SK-N-SH treated with all-trans-retinoic acid at 6 μM for 48 hours (cell line): ENCODE data around the gene PDILT.

ENCODE experiments used
- BACH2 ChIP-seq: fragments of 250-450 bp; sonication (Bioruptor Pico); IDR thresholded peaks from 2 replicates; pipeline ENCODE4 v1.9.0; 2021; ENCODE audit warnings: mild to moderate bottlenecking, borderline replicate concordance
- GLIS3 ChIP-seq: fragments of 250-450 bp; sonication (Bioruptor Pico); IDR thresholded peaks from 2 replicates; pipeline ENCODE4 v1.5.0; 2020; ENCODE audit warnings: mild to moderate bottlenecking, moderate library complexity
- ISL1 ChIP-seq: fragments of 250-450 bp; sonication (Bioruptor Pico); IDR thresholded peaks from 2 replicates; pipeline ENCODE4 v2.1.2; 2022; ENCODE audit warnings: mild to moderate bottlenecking, moderate library complexity
- OSR1 ChIP-seq: fragments of 250-450 bp; sonication (Bioruptor Pico); IDR thresholded peaks from 2 replicates; pipeline ENCODE4 v1.8.0; 2022; ENCODE audit warnings: moderate library complexity, mild to moderate bottlenecking, inconsistent platforms
- SNAI2 ChIP-seq: fragments of 250-450 bp; sonication (Bioruptor Pico); IDR thresholded peaks from 2 replicates; pipeline ENCODE4 v1.5.0; 2020; ENCODE audit warnings: mild to moderate bottlenecking, moderate library complexity
- TOX ChIP-seq: fragments of 250-450 bp; sonication (Bioruptor Pico); IDR thresholded peaks from 2 replicates; pipeline ENCODE4 v1.8.0; 2021; ENCODE audit warnings: mild to moderate bottlenecking, moderate library complexity, borderline replicate concordance
- ZC3H10 ChIP-seq: fragments of 250-450 bp; sonication (Bioruptor Pico); IDR thresholded peaks from 2 replicates; pipeline ENCODE4 v1.5.1; 2021; ENCODE audit warnings: mild to moderate bottlenecking, moderate library complexity
- ZFP3 ChIP-seq: fragments of 250-450 bp; sonication (Bioruptor Pico); IDR thresholded peaks from 2 replicates; pipeline ENCODE4 v1.5.0; 2020; ENCODE audit warnings: mild to moderate bottlenecking, moderate library complexity
- ZFP30 ChIP-seq: fragments of 450-650 bp; formaldehyde crosslinking; IDR thresholded peaks from 2 replicates; pipeline ENCODE4 v1.5.0; 2022; ENCODE audit warnings: mild to moderate bottlenecking, moderate library complexity
- ZNF8 ChIP-seq: fragments of 450-650 bp; formaldehyde crosslinking; IDR thresholded peaks from 2 replicates; pipeline ENCODE4 v1.5.0; 2020; ENCODE audit warnings: mild to moderate bottlenecking, moderate library complexity
- TF ChIP-seq, protein P1 (sequence below): fragments of 250-450 bp; sonication (Bioruptor Pico); IDR thresholded peaks from 2 replicates; pipeline ENCODE4 v1.8.0; 2021; ENCODE audit warnings: low read depth, mild to moderate bottlenecking, moderate library complexity, borderline replicate concordance
- TF ChIP-seq, protein P2 (sequence below): fragments of 250-450 bp; sonication (Bioruptor Pico); IDR thresholded peaks from 2 replicates; pipeline ENCODE4 v1.5.1; 2021; ENCODE audit warnings: mild to moderate bottlenecking, moderate library complexity
- TF ChIP-seq, protein P3 (sequence below): fragments of 250-450 bp; sonication (Bioruptor Pico); IDR thresholded peaks from 2 replicates; pipeline ENCODE4 v1.5.0; 2020; ENCODE audit warnings: mild to moderate bottlenecking, moderate library complexity
- TF ChIP-seq, protein P4 (sequence below): fragments of 250-450 bp; sonication (Bioruptor Pico); IDR thresholded peaks from 2 replicates; pipeline ENCODE4 v1.8.0; 2020; ENCODE audit warnings: mild to moderate bottlenecking, moderate library complexity, borderline replicate concordance

DNA sequence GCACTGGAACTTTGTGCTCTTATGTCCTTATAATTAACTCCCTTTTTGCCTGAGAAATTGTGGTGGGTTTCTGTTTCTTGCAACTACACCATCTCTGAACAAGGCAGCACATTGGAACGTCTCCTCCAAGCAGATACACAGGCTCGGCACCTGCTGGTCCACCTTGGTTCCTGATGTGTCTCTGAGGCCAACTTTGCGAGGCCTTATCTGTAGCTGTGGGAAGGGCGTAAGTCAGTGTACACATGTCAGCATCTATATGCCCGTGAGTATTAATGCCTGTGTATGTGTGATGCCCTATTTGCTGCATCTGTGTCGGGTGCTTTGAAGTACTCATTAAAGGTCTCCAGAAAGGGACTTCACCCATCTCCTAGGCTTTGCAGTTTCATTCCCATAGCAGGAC, 94.8 kb downstream of the PDILT start:
- TF ChIP-seq ZC3H10 (CRISPR knock-in tag) (no peak), ZNF8 (CRISPR knock-in tag) (no peak), TOX (CRISPR knock-in tag) (no peak), ZFP30 (no peak), SNAI2 (CRISPR knock-in tag) (no peak), ISL1 (no peak), GLIS3 (no peak), ZFP3 (CRISPR knock-in tag) (no peak), OSR1 (CRISPR knock-in tag) (no peak), BACH2 (CRISPR knock-in tag) (no peak)
- TF ChIP-seq, protein P1, sequence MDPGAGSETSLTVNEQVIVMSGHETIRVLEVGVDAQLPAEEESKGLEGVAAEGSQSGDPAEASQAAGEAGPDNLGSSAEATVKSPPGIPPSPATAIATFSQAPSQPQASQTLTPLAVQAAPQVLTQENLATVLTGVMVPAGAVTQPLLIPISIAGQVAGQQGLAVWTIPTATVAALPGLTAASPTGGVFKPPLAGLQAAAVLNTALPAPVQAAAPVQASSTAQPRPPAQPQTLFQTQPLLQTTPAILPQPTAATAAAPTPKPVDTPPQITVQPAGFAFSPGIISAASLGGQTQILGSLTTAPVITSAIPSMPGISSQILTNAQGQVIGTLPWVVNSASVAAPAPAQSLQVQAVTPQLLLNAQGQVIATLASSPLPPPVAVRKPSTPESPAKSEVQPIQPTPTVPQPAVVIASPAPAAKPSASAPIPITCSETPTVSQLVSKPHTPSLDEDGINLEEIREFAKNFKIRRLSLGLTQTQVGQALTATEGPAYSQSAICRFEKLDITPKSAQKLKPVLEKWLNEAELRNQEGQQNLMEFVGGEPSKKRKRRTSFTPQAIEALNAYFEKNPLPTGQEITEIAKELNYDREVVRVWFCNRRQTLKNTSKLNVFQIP = no peak
- TF ChIP-seq, protein P2, sequence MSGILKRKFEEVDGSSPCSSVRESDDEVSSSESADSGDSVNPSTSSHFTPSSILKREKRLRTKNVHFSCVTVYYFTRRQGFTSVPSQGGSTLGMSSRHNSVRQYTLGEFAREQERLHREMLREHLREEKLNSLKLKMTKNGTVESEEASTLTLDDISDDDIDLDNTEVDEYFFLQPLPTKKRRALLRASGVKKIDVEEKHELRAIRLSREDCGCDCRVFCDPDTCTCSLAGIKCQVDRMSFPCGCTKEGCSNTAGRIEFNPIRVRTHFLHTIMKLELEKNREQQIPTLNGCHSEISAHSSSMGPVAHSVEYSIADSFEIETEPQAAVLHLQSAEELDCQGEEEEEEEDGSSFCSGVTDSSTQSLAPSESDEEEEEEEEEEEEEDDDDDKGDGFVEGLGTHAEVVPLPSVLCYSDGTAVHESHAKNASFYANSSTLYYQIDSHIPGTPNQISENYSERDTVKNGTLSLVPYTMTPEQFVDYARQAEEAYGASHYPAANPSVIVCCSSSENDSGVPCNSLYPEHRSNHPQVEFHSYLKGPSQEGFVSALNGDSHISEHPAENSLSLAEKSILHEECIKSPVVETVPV (CRISPR knock-in tag) = no peak
- TF ChIP-seq, protein P3, sequence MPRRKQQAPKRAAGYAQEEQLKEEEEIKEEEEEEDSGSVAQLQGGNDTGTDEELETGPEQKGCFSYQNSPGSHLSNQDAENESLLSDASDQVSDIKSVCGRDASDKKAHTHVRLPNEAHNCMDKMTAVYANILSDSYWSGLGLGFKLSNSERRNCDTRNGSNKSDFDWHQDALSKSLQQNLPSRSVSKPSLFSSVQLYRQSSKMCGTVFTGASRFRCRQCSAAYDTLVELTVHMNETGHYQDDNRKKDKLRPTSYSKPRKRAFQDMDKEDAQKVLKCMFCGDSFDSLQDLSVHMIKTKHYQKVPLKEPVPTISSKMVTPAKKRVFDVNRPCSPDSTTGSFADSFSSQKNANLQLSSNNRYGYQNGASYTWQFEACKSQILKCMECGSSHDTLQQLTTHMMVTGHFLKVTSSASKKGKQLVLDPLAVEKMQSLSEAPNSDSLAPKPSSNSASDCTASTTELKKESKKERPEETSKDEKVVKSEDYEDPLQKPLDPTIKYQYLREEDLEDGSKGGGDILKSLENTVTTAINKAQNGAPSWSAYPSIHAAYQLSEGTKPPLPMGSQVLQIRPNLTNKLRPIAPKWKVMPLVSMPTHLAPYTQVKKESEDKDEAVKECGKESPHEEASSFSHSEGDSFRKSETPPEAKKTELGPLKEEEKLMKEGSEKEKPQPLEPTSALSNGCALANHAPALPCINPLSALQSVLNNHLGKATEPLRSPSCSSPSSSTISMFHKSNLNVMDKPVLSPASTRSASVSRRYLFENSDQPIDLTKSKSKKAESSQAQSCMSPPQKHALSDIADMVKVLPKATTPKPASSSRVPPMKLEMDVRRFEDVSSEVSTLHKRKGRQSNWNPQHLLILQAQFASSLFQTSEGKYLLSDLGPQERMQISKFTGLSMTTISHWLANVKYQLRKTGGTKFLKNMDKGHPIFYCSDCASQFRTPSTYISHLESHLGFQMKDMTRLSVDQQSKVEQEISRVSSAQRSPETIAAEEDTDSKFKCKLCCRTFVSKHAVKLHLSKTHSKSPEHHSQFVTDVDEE (CRISPR knock-in tag) = no peak
- TF ChIP-seq, protein P4, sequence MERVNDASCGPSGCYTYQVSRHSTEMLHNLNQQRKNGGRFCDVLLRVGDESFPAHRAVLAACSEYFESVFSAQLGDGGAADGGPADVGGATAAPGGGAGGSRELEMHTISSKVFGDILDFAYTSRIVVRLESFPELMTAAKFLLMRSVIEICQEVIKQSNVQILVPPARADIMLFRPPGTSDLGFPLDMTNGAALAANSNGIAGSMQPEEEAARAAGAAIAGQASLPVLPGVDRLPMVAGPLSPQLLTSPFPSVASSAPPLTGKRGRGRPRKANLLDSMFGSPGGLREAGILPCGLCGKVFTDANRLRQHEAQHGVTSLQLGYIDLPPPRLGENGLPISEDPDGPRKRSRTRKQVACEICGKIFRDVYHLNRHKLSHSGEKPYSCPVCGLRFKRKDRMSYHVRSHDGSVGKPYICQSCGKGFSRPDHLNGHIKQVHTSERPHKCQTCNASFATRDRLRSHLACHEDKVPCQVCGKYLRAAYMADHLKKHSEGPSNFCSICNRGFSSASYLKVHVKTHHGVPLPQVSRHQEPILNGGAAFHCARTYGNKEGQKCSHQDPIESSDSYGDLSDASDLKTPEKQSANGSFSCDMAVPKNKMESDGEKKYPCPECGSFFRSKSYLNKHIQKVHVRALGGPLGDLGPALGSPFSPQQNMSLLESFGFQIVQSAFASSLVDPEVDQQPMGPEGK = no peak
